Measurements from ENCODE around the gene QRICH2. TPM values are rescaled to one million over a fixed set of nuclear protein-coding genes. Genes with fewer than 3 reads are reported as not detected.
A peak's percentile ranks its signal among the peaks of the same experiment; 100 is the strongest.
"Not testable (repeated sequence)": the region's sequence is repeated elsewhere in the genome, so short reads cannot be mapped to it uniquely, and the experiment has no call there.

QRICH2 gene
- total RNA-seq, 3 donors from 2014 or later: 1.1 to 2.1 (median 1.2) TPM

GRCh38 chr17:76307299-76307965, 644 bp downstream of the QRICH2 start:
- Mint-ChIP-seq H3K4me1 (ENCODE audit: low read depth) (no peaks in the 10 kb centered on the region), H3K4me3 (no peak overlapping the region), H3K9me3 (no peaks in the 10 kb centered on the region), H3K27me3 (ENCODE audit: low read depth) (no peaks in the 10 kb centered on the region), H3K36me3 (ENCODE audit: insufficient read depth) (peaks cover 4% of the 10 kb centered on the region)
- ATAC-seq (no peak), DNase-seq (no peak)

GRCh38 chr17:76305135-76305454, 3.0 kb downstream of the QRICH2 start:
- not testable (repeated sequence) for H3K9me3 Mint-ChIP-seq; ATAC-seq; DNase-seq; H3K4me1 Mint-ChIP-seq (ENCODE audit: low read depth); H3K4me3 Mint-ChIP-seq; H3K36me3 Mint-ChIP-seq (ENCODE audit: insufficient read depth); H3K27me3 Mint-ChIP-seq (ENCODE audit: low read depth)

GRCh38 chr17:76304226-76305134, 3.6 kb downstream of the QRICH2 start:
- no peaks in the 10 kb centered on the region for H3K27me3 Mint-ChIP-seq (ENCODE audit: low read depth)
- no peaks in the 10 kb centered on the region for H3K4me1 Mint-ChIP-seq (ENCODE audit: low read depth)
- ATAC-seq (no peak), DNase-seq (no peak)
- peaks cover 3% of the 10 kb centered on the region for H3K36me3 Mint-ChIP-seq (ENCODE audit: insufficient read depth)
- no peak overlapping the region for H3K4me3 Mint-ChIP-seq
- no peaks in the 10 kb centered on the region for H3K9me3 Mint-ChIP-seq

GRCh38 chr17:76297436-76297835, 10.6 kb downstream of the QRICH2 start:
- Mint-ChIP-seq H3K4me3 (no peak overlapping the region), H3K36me3 (ENCODE audit: insufficient read depth) (peaks cover 6% of the 10 kb centered on the region), H3K9me3 (no peaks in the 10 kb centered on the region), H3K4me1 (ENCODE audit: low read depth) (no peaks in the 10 kb centered on the region), H3K27me3 (ENCODE audit: low read depth) (no peaks in the 10 kb centered on the region)
- DNase-seq (no peak), ATAC-seq (no peak)

GRCh38 chr17:76296889-76297288, 11.2 kb downstream of the QRICH2 start:
- no peaks in the 10 kb centered on the region for H3K27me3 Mint-ChIP-seq (ENCODE audit: low read depth)
- H3K4me1 Mint-ChIP-seq (ENCODE audit: low read depth): no peaks in the 10 kb centered on the region
- H3K36me3 Mint-ChIP-seq (ENCODE audit: insufficient read depth): peaks cover 6% of the 10 kb centered on the region
- ATAC-seq: no peak
- H3K9me3 Mint-ChIP-seq: no peaks in the 10 kb centered on the region
- DNase-seq: no peak
- H3K4me3 Mint-ChIP-seq: no peak overlapping the region

GRCh38 chr17:76296186-76296585, 11.9 kb downstream of the QRICH2 start:
- Mint-ChIP-seq H3K4me3 (no peak overlapping the region), H3K9me3 (no peaks in the 10 kb centered on the region), H3K36me3 (ENCODE audit: insufficient read depth) (peaks cover 6% of the 10 kb centered on the region), H3K4me1 (ENCODE audit: low read depth) (no peaks in the 10 kb centered on the region), H3K27me3 (ENCODE audit: low read depth) (no peaks in the 10 kb centered on the region)
- no peak for ATAC-seq
- DNase-seq: no peak

- Mint-ChIP-seq H3K9me3 (no peaks in the 10 kb centered on the region), H3K4me1 (ENCODE audit: low read depth) (no peaks in the 10 kb centered on the region), H3K36me3 (ENCODE audit: insufficient read depth) (peaks cover 6% of the 10 kb centered on the region), H3K27me3 (ENCODE audit: low read depth) (no peaks in the 10 kb centered on the region), H3K4me3 (no peak overlapping the region)
- DNase-seq: no peak
- ATAC-seq: no peak
These were observed 15.0 kb downstream of the QRICH2 start for GRCh38 chr17:76293106-76293505.

- Mint-ChIP-seq H3K9me3 (no peaks in the 10 kb centered on the region), H3K4me3 (no peak overlapping the region), H3K27me3 (ENCODE audit: low read depth) (no peaks in the 10 kb centered on the region)
These were observed 15.5 kb downstream of the QRICH2 start for GRCh38 chr17:76292567-76292966.

GRCh38 chr17:76281573-76282371, 26.3 kb downstream of the QRICH2 start:
- no peak overlapping the region for H3K4me3 Mint-ChIP-seq

More at GRCh38 chr17:76292567-76292966, 15.5 kb downstream of the QRICH2 start:
- ATAC-seq (no peak), DNase-seq (no peak)
- Mint-ChIP-seq H3K36me3 (ENCODE audit: insufficient read depth) (peaks cover 6% of the 10 kb centered on the region), H3K4me1 (ENCODE audit: low read depth) (no peaks in the 10 kb centered on the region)

GRCh38 chr17:76280650-76281049, 27.4 kb downstream of the QRICH2 start:
- Mint-ChIP-seq H3K36me3 (ENCODE audit: insufficient read depth) (no peaks in the 10 kb centered on the region), H3K4me1 (ENCODE audit: low read depth) (peaks cover 16% of the 10 kb centered on the region), H3K4me3 (no peak overlapping the region), H3K9me3 (no peaks in the 10 kb centered on the region), H3K27me3 (ENCODE audit: low read depth) (no peaks in the 10 kb centered on the region)
- DNase-seq (no peak), ATAC-seq (no peak)

More at GRCh38 chr17:76281573-76282371, 26.3 kb downstream of the QRICH2 start:
- Mint-ChIP-seq H3K27me3 (ENCODE audit: low read depth) (no peaks in the 10 kb centered on the region), H3K36me3 (ENCODE audit: insufficient read depth) (no peaks in the 10 kb centered on the region), H3K9me3 (no peaks in the 10 kb centered on the region), H3K4me1 (ENCODE audit: low read depth) (peaks cover 10% of the 10 kb centered on the region)
- ATAC-seq: no peak
- no peak for DNase-seq

- Mint-ChIP-seq H3K4me1 (ENCODE audit: low read depth) (peaks cover 18% of the 10 kb centered on the region), H3K4me3 (no peak overlapping the region), H3K36me3 (ENCODE audit: insufficient read depth) (no peaks in the 10 kb centered on the region), H3K27me3 (ENCODE audit: low read depth) (no peaks in the 10 kb centered on the region), H3K9me3 (no peaks in the 10 kb centered on the region)
- DNase-seq (no peak), ATAC-seq (no peak)
These were observed 28.3 kb downstream of the QRICH2 start for GRCh38 chr17:76279742-76280287.

- Mint-ChIP-seq H3K36me3 (ENCODE audit: insufficient read depth) (no peaks in the 10 kb centered on the region), H3K9me3 (no peaks in the 10 kb centered on the region), H3K4me3 (no peak overlapping the region), H3K27me3 (ENCODE audit: low read depth) (no peaks in the 10 kb centered on the region), H3K4me1 (ENCODE audit: low read depth) (peaks cover 22% of the 10 kb centered on the region)
- DNase-seq: peak; percentile 89
- ATAC-seq: peak; percentile 81 to 86
These were observed 28.9 kb downstream of the QRICH2 start for GRCh38 chr17:76278952-76279741.

GRCh38 chr17:76278268-76278908, 29.7 kb downstream of the QRICH2 start:
- ATAC-seq (no peak), DNase-seq (no peak)
- no peaks in the 10 kb centered on the region for H3K27me3 Mint-ChIP-seq (ENCODE audit: low read depth)
- no peak overlapping the region for H3K4me3 Mint-ChIP-seq
- H3K36me3 Mint-ChIP-seq (ENCODE audit: insufficient read depth): no peaks in the 10 kb centered on the region
- H3K4me1 Mint-ChIP-seq (ENCODE audit: low read depth): peaks cover 29% of the 10 kb centered on the region
- H3K9me3 Mint-ChIP-seq: no peaks in the 10 kb centered on the region

Data from activated T-cell treated with anti-CD3 and anti-CD28 coated beads, Interleukin-2, amount 50 U/mL, for 4 hours (primary cell).